ENCODE data around the gene PPM1E.

GRCh38 chr17:58993311-58993710 is 237.7 kb downstream of the PPM1E start:
- no peak for TF ChIP-seq CTCF (conservative IDR thresholded peaks at IDR 0.05; ENCODE audit: low read length)
- no peak for TF ChIP-seq EZH2phosphoT487 (IDR thresholded peaks at IDR 0.05; ENCODE audit: borderline replicate concordance)

Data from Loucy (cell line).